Neural cell (in vitro differentiated cells): ENCODE measurements around the gene TMEM212. TPM values are rescaled to one million over a fixed set of nuclear protein-coding genes. Genes with fewer than 3 reads are reported as not detected.

ENCODE experiments used
- H2AFZ ChIP-seq: fragments of 200-600, 300-800 bp; sonication (generic), shearing (Covaris generic); 2 replicates; pipeline ENCODE4 v1.6.0; 2014; ENCODE audit warnings: low read depth, mild to moderate bottlenecking, antibody characterized with exemption, low read length, moderate library complexity
- H3F3A ChIP-seq: fragments of 200-600 bp; shearing (Covaris generic); 2 replicates; pipeline ENCODE4 v1.6.1; 2016; ENCODE audit warnings: mild to moderate bottlenecking, moderate library complexity, mixed read lengths, antibody characterized with exemption, low read length; ENCODE audit not compliant: insufficient read depth, poor library complexity, severe bottlenecking
- H3K27ac ChIP-seq: fragments of 200-600, 300-800 bp; sonication (generic), shearing (Covaris generic); 2 replicates; pipeline ENCODE4 v1.5.1; 2014; ENCODE audit warnings: mild to moderate bottlenecking, low read length, moderate library complexity
- H3K27me3 ChIP-seq: fragments of 300-800, 200-600 bp; sonication (generic), shearing (Covaris generic); 2 replicates; pipeline ENCODE4 v1.6.0; 2014; ENCODE audit warnings: mild to moderate bottlenecking, low read depth, low read length, moderate library complexity; ENCODE audit not compliant: insufficient read depth
- H3K36me3 ChIP-seq: fragments of 300-800, 200-600 bp; sonication (generic), shearing (Covaris generic); 2 replicates; pipeline ENCODE4 v1.5.1; 2014; ENCODE audit warnings: mild to moderate bottlenecking, antibody characterized with exemption, low read length, moderate library complexity; ENCODE audit not compliant: insufficient read depth
- H3K4me2 ChIP-seq: fragments of 300-800, 200-600 bp; sonication (generic), shearing (Covaris generic); 2 replicates; pipeline ENCODE4 v1.6.0; 2014; ENCODE audit warnings: mild to moderate bottlenecking, low read length
- H3K4me3 ChIP-seq: fragments of 300-800, 200-600 bp; sonication (generic), shearing (Covaris generic); 2 replicates; pipeline ENCODE4 v1.5.1; 2014; ENCODE audit warnings: mild to moderate bottlenecking, low read length, moderate library complexity
- H3K79me2 ChIP-seq: fragments of 200-600 bp; shearing (Covaris generic); replicated peaks from 2 replicates; pipeline ENCODE4 v1.6.0; 2014; ENCODE audit warnings: mild to moderate bottlenecking, low read length, moderate library complexity; ENCODE audit not compliant: insufficient read depth
- H3K9ac ChIP-seq: fragments of 300-800, 200-600 bp; sonication (generic), shearing (Covaris generic); 2 replicates; pipeline ENCODE4 v1.6.1; 2016; ENCODE audit warnings: mild to moderate bottlenecking, low read length, mixed read lengths
- H3K9me2 ChIP-seq: fragments of 200-600 bp; shearing (Covaris generic); 2 replicates; pipeline ENCODE4 v1.6.1; 2016; ENCODE audit warnings: mild to moderate bottlenecking, low read length, mixed read lengths; ENCODE audit not compliant: insufficient read depth
- H3K9me3 ChIP-seq: fragments of 200-600, 300-800 bp; sonication (generic), shearing (Covaris generic); 2 replicates; pipeline ENCODE4 v1.6.1; 2016; ENCODE audit warnings: mild to moderate bottlenecking, mixed run types, low read length, moderate library complexity, mixed read lengths
- H4K20me1 ChIP-seq: fragments of 200-600 bp; shearing (Covaris generic); 2 replicates; pipeline ENCODE4 v1.6.1; 2016; ENCODE audit warnings: mild to moderate bottlenecking, mixed run types; ENCODE audit not compliant: insufficient read depth
- CTCF ChIP-seq: fragments of 450-650 bp; IDR thresholded peaks from 2 replicates; pipeline ENCODE4 v1.5.1; 2014; ENCODE audit warnings: antibody characterized with exemption, mild to moderate bottlenecking, moderate library complexity; ENCODE audit not compliant: poor library complexity, severe bottlenecking
- EP300 ChIP-seq: fragments of 450-650 bp; conservative IDR thresholded peaks from 2 replicates; pipeline ENCODE4 v1.6.1; 2014; ENCODE audit warnings: antibody characterized with exemption, mild to moderate bottlenecking, moderate library complexity; ENCODE audit not compliant: poor library complexity, severe bottlenecking
- EZH2 ChIP-seq: fragments of 200-600, 300-800 bp; shearing (Covaris generic), sonication (generic); IDR thresholded peaks from 2 replicates; pipeline ENCODE4 v1.6.1; 2014; ENCODE audit warnings: antibody characterized with exemption, low read length, borderline replicate concordance, mild to moderate bottlenecking; ENCODE audit not compliant: insufficient read depth, poor library complexity, severe bottlenecking
- MXI1 ChIP-seq: fragments of 450-650 bp; conservative IDR thresholded peaks from 2 replicates; pipeline ENCODE4 v1.6.1; 2014; ENCODE audit warnings: antibody characterized with exemption, mild to moderate bottlenecking; ENCODE audit not compliant: poor library complexity, severe bottlenecking
- POLR2AphosphoS5 ChIP-seq: IDR thresholded peaks from 2 replicates; pipeline ENCODE4 v1.6.1; 2012
- RAD21 ChIP-seq: fragments of 450-650 bp; conservative IDR thresholded peaks from 2 replicates; pipeline ENCODE4 v1.6.1; 2014; ENCODE audit warnings: antibody characterized with exemption, mild to moderate bottlenecking, moderate library complexity
- REST ChIP-seq: IDR thresholded peaks from 2 replicates; pipeline ENCODE4 v1.6.1; 2012; ENCODE audit warnings: borderline replicate concordance
- SMC3 ChIP-seq: fragments of 450-650 bp; conservative IDR thresholded peaks from 2 replicates; pipeline ENCODE4 v1.6.1; 2014; ENCODE audit warnings: antibody characterized with exemption, mild to moderate bottlenecking, moderate library complexity; ENCODE audit not compliant: poor library complexity
- TAF1 ChIP-seq: IDR thresholded peaks from 2 replicates; pipeline ENCODE4 v1.6.1; 2012; ENCODE audit warnings: low read depth
- polyA plus RNA-seq: library from polyadenylated mRNA; depleted of rRNA; stranded (reverse); fragments of >200 nt; gene quantifications from 2 replicates; pipeline ENCODE4 v1.2.3, GENCODE V29; 2014

Gene TMEM212
- polyA plus RNA-seq, 1 donor from 2014 or later, result not detected

GRCh38 chr3:171804618-171805389, 38.3 kb upstream of the TMEM212 start:
- no peak overlapping the region for H3K9ac ChIP-seq
- H3K9me2 ChIP-seq, result no peaks in the 10 kb centered on the region
- no peaks in the 10 kb centered on the region for H3K36me3 ChIP-seq
- no peak overlapping the region for H3K27ac ChIP-seq
- no peaks in the 10 kb centered on the region for H4K20me1 ChIP-seq
- no peak overlapping the region for H3K4me3 ChIP-seq
- no peak for TF ChIP-seq RAD21
- no peak for TF ChIP-seq SMC3
- no peak for TF ChIP-seq TAF1
- TF ChIP-seq EZH2, result no peak
- TF ChIP-seq EP300, result no peak
- no peak for TF ChIP-seq MXI1
- TF ChIP-seq POLR2AphosphoS5, result no peak
- no peak for TF ChIP-seq CTCF
- TF ChIP-seq REST, result no peak
- no peaks in the 10 kb centered on the region for H3K9me3 ChIP-seq
- H3K27me3 ChIP-seq, result peaks cover 9% of the 10 kb centered on the region
- no peaks in the 10 kb centered on the region for H3K79me2 ChIP-seq
- no peaks in the 10 kb centered on the region for H3F3A ChIP-seq
- H3K4me2 ChIP-seq, result no peak overlapping the region
- H2AFZ ChIP-seq, result no peak overlapping the region

- Histone ChIP-seq H3K4me3 (no peak overlapping the region), H3K4me2 (no peak overlapping the region), H3K36me3 (no peaks in the 10 kb centered on the region), H3K9me2 (no peaks in the 10 kb centered on the region), H4K20me1 (no peaks in the 10 kb centered on the region), H3K79me2 (no peaks in the 10 kb centered on the region), H3K27ac (no peak overlapping the region), H3F3A (no peaks in the 10 kb centered on the region), H3K9ac (no peak overlapping the region), H2AFZ (no peak overlapping the region), H3K27me3 (peaks cover 18% of the 10 kb centered on the region), H3K9me3 (no peaks in the 10 kb centered on the region)
- TF ChIP-seq CTCF (no peak), EP300 (no peak), MXI1 (no peak), RAD21 (no peak)
These were observed 37.5 kb upstream of the TMEM212 start for GRCh38 chr3:171805687-171806086.
